Mesendoderm (in vitro differentiated cells): ENCODE measurements around the gene GABRG3.

Experiments
- DNase-seq: peaks from one replicate; pipeline ENCODE4 v3.0.0; 2013
- H2AK5ac ChIP-seq: 2 replicates; pipeline ENCODE4 v1.6.1; 2013; ENCODE audit warnings: low read length, inconsistent platforms
- H2BK120ac ChIP-seq: 2 replicates; pipeline ENCODE4 v1.6.1; 2013; ENCODE audit warnings: low read depth, mild to moderate bottlenecking, low read length, moderate library complexity, mixed read lengths
- H2BK15ac ChIP-seq: replicated peaks from 2 replicates; pipeline ENCODE4 v1.6.1; 2013; ENCODE audit warnings: low read depth, mild to moderate bottlenecking, moderate library complexity
- H2BK5ac ChIP-seq: 2 replicates; pipeline ENCODE4 v1.6.1; 2013; ENCODE audit warnings: low read length, inconsistent platforms
- H3K18ac ChIP-seq: 2 replicates; pipeline ENCODE4 v1.6.1; 2013; ENCODE audit warnings: mild to moderate bottlenecking, low read length, mixed read lengths
- H3K23ac ChIP-seq: one replicate; pipeline ENCODE4 v1.6.1; 2013; ENCODE audit warnings: low read length
- H3K27ac ChIP-seq: 2 replicates; pipeline ENCODE4 v1.5.1; 2013; ENCODE audit warnings: low read depth, mild to moderate bottlenecking, inconsistent platforms, low read length, moderate library complexity
- H3K27me3 ChIP-seq: 2 replicates; pipeline ENCODE4 v1.6.1; 2013; ENCODE audit warnings: low read length, control low read depth, mild to moderate bottlenecking, inconsistent platforms; ENCODE audit not compliant: insufficient read depth, poor library complexity
- H3K36me3 ChIP-seq: 2 replicates; pipeline ENCODE4 v1.6.1; 2013; ENCODE audit warnings: low read length, inconsistent platforms; ENCODE audit not compliant: control insufficient read depth, insufficient read depth
- H3K4ac ChIP-seq: one replicate; pipeline ENCODE4 v1.6.1; 2013; ENCODE audit warnings: low read depth, mild to moderate bottlenecking, low read length, moderate library complexity
- H3K4me1 ChIP-seq: 2 replicates; pipeline ENCODE4 v1.6.1; 2013; ENCODE audit warnings: low read depth, low read length, inconsistent platforms; ENCODE audit not compliant: control insufficient read depth
- H3K4me2 ChIP-seq: 2 replicates; pipeline ENCODE4 v1.6.1; 2013; ENCODE audit warnings: low read length
- H3K4me3 ChIP-seq: 2 replicates; pipeline ENCODE4 v1.5.1; 2013; ENCODE audit warnings: mild to moderate bottlenecking, low read length
- H3K56ac ChIP-seq: one replicate; pipeline ENCODE4 v1.6.1; 2013; ENCODE audit warnings: low read length
- H3K79me1 ChIP-seq: 2 replicates; pipeline ENCODE4 v1.6.1; 2013; ENCODE audit warnings: low read length, inconsistent platforms
- H3K79me2 ChIP-seq: 2 replicates; pipeline ENCODE4 v1.6.1; 2013; ENCODE audit warnings: mild to moderate bottlenecking, low read length; ENCODE audit not compliant: control insufficient read depth, insufficient read depth
- H3K9ac ChIP-seq: 2 replicates; pipeline ENCODE4 v1.6.1; 2013; ENCODE audit warnings: low read length, inconsistent platforms
- H4K5ac ChIP-seq: one replicate; pipeline ENCODE4 v1.6.1; 2013; ENCODE audit warnings: low read length
- H4K8ac ChIP-seq: one replicate; pipeline ENCODE4 v1.6.1; 2013; ENCODE audit warnings: low read depth, mild to moderate bottlenecking, control low read depth, low read length, moderate library complexity
- WGBS: extraction: QIAGEN DNeasy Blood & Tissue Kit; methylation state at CpG from one replicate; pipeline ENCODE4 v1.1.7; 2013; ENCODE audit warnings: low lambda C conversion rate, missing lambda C conversion rate; ENCODE audit not compliant: insufficient coverage; ENCODE audit errors: extremely low coverage; 5-methylcytosine and 5-hydroxymethylcytosine counted together

The GABRG3 gene

GRCh38 chr15:27237319-27237939 lies 266.4 kb downstream of the GABRG3 start:
- no peak overlapping the region for H2BK5ac ChIP-seq

GRCh38 chr15:27238209-27238608 lies 267.2 kb downstream of the GABRG3 start:
- Histone ChIP-seq H3K23ac (no peak overlapping the region), H3K4me1 (no peaks in the 10 kb centered on the region), H2BK15ac (no peak overlapping the region), H3K9ac (no peak overlapping the region), H3K4me3 (no peak overlapping the region), H4K5ac (no peak overlapping the region), H2BK5ac (no peak overlapping the region), H3K18ac (no peak overlapping the region), H4K8ac (no peak overlapping the region), H3K36me3 (no peaks in the 10 kb centered on the region), H2AK5ac (no peak overlapping the region), H2BK120ac (no peak overlapping the region), H3K27me3 (no peaks in the 10 kb centered on the region), H3K79me2 (no peaks in the 10 kb centered on the region), H3K79me1 (no peaks in the 10 kb centered on the region), H3K27ac (no peak overlapping the region), H3K56ac (no peak overlapping the region), H3K4ac (no peak overlapping the region), H3K4me2 (no peak overlapping the region)
- DNase-seq, result peak; percentile 37
- no CpG with 5 or more reads among the region's 12 CpGs for WGBS

More at GRCh38 chr15:27237319-27237939, 266.4 kb downstream of the GABRG3 start:
- no peak for DNase-seq
- H3K18ac ChIP-seq, result no peak overlapping the region
- no peak overlapping the region for H3K4me2 ChIP-seq
- H3K4me3 ChIP-seq, result no peak overlapping the region
- no peak overlapping the region for H3K9ac ChIP-seq
- H3K27ac ChIP-seq, result no peak overlapping the region
- no peak overlapping the region for H2BK15ac ChIP-seq
- no peaks in the 10 kb centered on the region for H3K4me1 ChIP-seq
- no peak overlapping the region for H4K5ac ChIP-seq
- no peak overlapping the region for H3K23ac ChIP-seq
- no peaks in the 10 kb centered on the region for H3K36me3 ChIP-seq
- H3K79me1 ChIP-seq, result no peaks in the 10 kb centered on the region
- no peak overlapping the region for H3K4ac ChIP-seq
- no peak overlapping the region for H2BK120ac ChIP-seq
- no CpG with 5 or more reads among the region's 7 CpGs for WGBS
- no peaks in the 10 kb centered on the region for H3K27me3 ChIP-seq
- H2AK5ac ChIP-seq, result no peak overlapping the region
- no peaks in the 10 kb centered on the region for H3K79me2 ChIP-seq
- H4K8ac ChIP-seq, result no peak overlapping the region
- no peak overlapping the region for H3K56ac ChIP-seq

GRCh38 chr15:27238707-27239423 lies 267.9 kb downstream of the GABRG3 start:
- DNase-seq, result no peak
- no peaks in the 10 kb centered on the region for H3K79me2 ChIP-seq
- H3K56ac ChIP-seq, result no peak overlapping the region
- no peaks in the 10 kb centered on the region for H3K27me3 ChIP-seq
- H3K23ac ChIP-seq, result no peak overlapping the region
- H3K18ac ChIP-seq, result no peak overlapping the region
- H3K9ac ChIP-seq, result no peak overlapping the region
- no peaks in the 10 kb centered on the region for H3K36me3 ChIP-seq
- H3K4me2 ChIP-seq, result no peak overlapping the region
- no peaks in the 10 kb centered on the region for H3K4me1 ChIP-seq
- H2AK5ac ChIP-seq, result no peak overlapping the region
- no peak overlapping the region for H2BK120ac ChIP-seq
- H3K79me1 ChIP-seq, result no peaks in the 10 kb centered on the region
- H4K5ac ChIP-seq, result no peak overlapping the region
- no peak overlapping the region for H2BK15ac ChIP-seq
- WGBS, result no CpG with 5 or more reads among the region's 10 CpGs
- no peak overlapping the region for H2BK5ac ChIP-seq
- no peak overlapping the region for H3K4ac ChIP-seq
- H3K4me3 ChIP-seq, result no peak overlapping the region
- H4K8ac ChIP-seq, result no peak overlapping the region
- H3K27ac ChIP-seq, result no peak overlapping the region

GRCh38 chr15:27241943-27242342 lies 271.0 kb downstream of the GABRG3 start:
- H3K23ac ChIP-seq, result no peak overlapping the region
- H3K18ac ChIP-seq, result no peak overlapping the region
- H2BK120ac ChIP-seq, result no peak overlapping the region
- DNase-seq, result peak; percentile 58
- no peaks in the 10 kb centered on the region for H3K36me3 ChIP-seq
- no peak overlapping the region for H4K5ac ChIP-seq
- no CpG with 5 or more reads among the region's 2 CpGs for WGBS
- H3K27ac ChIP-seq, result no peak overlapping the region
- H2BK5ac ChIP-seq, result no peak overlapping the region
- H3K79me2 ChIP-seq, result no peaks in the 10 kb centered on the region
- no peak overlapping the region for H3K56ac ChIP-seq
- H2AK5ac ChIP-seq, result no peak overlapping the region
- H3K27me3 ChIP-seq, result no peaks in the 10 kb centered on the region
- no peak overlapping the region for H4K8ac ChIP-seq
- no peak overlapping the region for H2BK15ac ChIP-seq
- H3K79me1 ChIP-seq, result no peaks in the 10 kb centered on the region
- H3K9ac ChIP-seq, result no peak overlapping the region
- H3K4ac ChIP-seq, result no peak overlapping the region
- H3K4me2 ChIP-seq, result no peak overlapping the region
- no peak overlapping the region for H3K4me3 ChIP-seq
- no peaks in the 10 kb centered on the region for H3K4me1 ChIP-seq

GRCh38 chr15:27244047-27244446 lies 273.1 kb downstream of the GABRG3 start:
- Histone ChIP-seq H2BK15ac (no peak overlapping the region), H4K5ac (no peak overlapping the region), H3K56ac (no peak overlapping the region), H3K27ac (no peak overlapping the region), H3K23ac (no peak overlapping the region), H3K4me2 (no peak overlapping the region), H2BK120ac (no peak overlapping the region), H3K27me3 (no peaks in the 10 kb centered on the region), H3K4ac (no peak overlapping the region), H3K4me1 (no peaks in the 10 kb centered on the region), H3K36me3 (no peaks in the 10 kb centered on the region), H2AK5ac (no peak overlapping the region), H3K79me2 (no peaks in the 10 kb centered on the region), H3K18ac (no peak overlapping the region), H3K79me1 (no peaks in the 10 kb centered on the region), H3K9ac (no peak overlapping the region), H4K8ac (no peak overlapping the region), H2BK5ac (no peak overlapping the region), H3K4me3 (no peak overlapping the region)
- WGBS, result no CpG with 5 or more reads among the region's 3 CpGs
- no peak for DNase-seq
